HG03108 (cell line): ENCODE data around the gene ATOH8.
"Not testable (repeated sequence)": the region's sequence is repeated elsewhere in the genome, so short reads cannot be mapped to it uniquely, and the experiment has no call there.

Experiments
- ATAC-seq: cut with Tn5 transposase; IDR thresholded peaks from one replicate; pipeline ENCODE4 v1.9.1; 2021; ENCODE audit warnings: moderate library complexity; ENCODE audit not compliant: unreplicated experiment

ATOH8 gene

DNA sequence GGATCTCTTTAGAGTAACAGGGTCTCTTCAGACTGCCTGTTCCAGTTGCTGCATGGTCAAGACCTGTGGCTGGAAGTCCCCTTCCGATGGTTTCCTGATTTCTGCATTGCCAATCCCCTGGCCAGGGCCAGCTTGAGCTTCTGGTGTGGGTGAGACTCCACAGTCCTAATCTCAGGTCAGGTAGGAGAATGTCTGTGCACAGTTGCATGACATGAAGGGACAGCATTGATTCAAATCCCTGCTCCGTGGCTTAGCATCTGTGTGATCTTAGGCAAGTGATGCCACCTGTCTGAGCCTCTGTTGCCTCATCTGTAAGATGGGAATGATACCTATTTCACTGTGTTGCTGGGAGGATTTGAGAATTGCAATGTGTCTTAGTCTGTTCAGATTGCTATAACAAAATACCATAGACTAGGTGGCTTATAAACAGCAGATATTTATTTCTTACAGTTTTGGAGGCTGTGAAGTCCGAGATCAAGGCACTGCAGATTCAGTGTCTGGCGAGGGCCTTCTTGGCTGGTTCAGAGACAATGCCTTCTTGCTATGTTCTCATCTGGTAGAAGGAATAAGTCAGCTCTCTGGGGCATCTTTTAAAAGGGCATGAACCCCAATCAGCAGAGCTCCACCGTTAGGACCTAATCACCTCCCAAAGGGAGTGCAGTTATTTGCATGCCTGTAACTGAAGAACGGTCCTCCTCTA, 66.2 kb downstream of the ATOH8 start:
- no peak for ATAC-seq

DNA sequence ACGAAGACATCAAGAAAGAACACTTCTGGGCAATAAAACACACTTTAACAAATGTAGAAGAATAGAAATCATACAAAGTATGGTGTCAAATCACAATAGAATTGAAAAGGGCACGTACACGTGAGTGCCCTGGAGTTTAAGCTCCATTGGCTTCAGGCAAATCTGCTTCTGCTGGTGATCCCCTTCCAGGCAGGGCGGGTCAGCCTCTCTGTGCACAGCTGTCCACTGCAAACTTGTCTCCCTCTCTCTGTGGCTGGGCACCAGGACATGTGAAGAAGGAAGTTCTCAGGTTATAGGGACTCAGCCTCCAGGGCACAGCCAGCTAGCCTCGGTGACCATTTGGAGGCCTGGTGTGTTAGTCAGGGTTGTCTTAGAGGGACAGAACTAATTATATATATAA, 69.0 kb downstream of the ATOH8 start:
- ATAC-seq = no peak

DNA sequence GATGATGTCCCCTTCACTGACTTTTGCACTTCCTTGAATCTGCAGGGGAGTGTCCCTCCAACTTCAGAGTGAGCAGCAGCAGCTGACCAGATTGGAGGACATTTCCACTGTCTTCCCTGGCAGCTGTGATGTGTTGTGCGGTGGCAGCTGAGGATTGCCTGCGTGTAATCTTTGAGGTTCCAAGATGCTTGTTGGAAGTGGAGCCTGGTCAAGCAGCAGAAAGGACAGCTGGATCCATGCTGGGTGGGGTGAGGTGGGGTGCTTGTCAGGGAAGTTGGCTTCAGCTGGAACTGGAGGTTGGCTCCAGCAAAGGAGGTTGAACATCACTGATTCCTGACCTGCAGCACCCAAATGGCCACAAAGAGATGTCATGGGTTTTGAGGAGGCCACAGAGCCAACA, 70.2 kb downstream of the ATOH8 start:
- ATAC-seq = no peak

DNA sequence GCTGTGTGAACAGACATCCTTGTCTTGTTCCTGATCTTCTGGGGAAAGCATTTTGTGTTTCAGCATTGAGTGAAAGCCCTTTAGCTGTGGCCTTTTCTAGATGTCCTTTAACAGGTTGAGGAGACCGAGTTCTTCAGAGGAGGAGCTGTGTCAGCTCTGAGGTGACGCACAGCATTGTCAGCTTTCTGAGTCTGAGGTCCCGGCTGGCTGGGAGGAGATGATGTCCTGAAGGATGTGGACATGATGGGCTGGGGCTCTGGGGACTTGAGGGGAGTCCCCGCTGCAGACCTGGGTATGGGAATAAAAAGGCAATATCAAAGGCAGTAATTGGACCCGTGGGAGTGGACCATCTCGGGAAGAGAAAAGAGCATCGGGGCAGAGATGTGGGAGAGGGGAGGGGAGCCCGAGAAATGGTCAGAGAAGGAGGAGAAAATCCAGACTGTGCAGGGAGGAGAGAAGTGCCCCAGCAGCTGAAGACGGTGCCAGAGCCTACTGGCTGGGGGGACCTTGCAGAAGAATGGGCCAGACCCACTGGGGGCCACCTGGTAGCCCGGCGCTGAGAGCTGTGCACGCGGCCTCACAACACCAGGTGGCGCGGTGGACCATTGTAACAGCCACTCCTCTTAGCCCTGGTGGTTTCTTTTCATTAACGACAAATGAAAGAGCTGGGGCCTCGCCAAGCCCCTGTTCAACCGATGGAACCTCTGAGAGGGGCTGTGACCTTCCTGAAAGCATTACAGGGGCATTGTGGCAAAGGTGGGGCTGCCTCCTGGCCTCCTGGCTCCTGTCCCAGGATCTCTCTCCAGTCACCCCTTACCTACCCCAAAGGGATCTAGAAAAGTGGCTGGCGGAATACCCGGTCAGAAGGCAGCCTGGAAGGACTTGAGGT, 73.4 kb downstream of the ATOH8 start:
- ATAC-seq = peak; percentile 54

DNA sequence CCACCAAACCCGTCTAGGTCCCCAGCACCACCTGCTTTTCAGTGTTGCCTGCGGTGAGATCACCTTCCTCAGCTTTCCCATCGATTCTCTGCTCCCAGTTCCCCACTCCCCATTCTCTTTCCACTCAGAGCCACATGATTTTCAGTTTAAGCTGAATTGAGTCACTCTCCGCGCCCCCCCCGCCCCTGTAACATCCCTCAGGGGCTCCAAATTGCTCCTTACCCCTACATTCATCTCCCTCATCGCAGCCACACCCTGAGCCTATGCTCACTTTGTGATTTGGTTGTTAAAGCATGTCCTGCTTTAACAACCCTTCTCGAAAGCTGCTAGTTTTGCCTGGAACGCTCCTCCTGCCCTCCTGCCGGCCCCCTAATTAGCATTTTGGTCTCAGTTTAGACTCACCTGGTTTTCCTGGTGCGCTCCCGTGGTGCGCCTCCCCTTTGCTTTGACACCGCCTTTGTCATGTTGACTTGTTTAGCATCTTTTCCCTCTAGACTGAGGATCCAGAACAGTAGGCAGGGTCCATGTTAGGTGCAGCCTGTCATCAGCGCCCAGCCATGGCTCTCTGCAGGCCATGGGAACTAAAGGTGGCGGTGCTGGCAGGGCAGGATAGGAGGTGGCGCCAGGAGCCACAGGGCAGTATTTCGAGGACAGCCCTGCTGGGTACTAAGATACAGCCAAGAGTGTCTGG, 74.2 kb downstream of the ATOH8 start:
- ATAC-seq = no peak

DNA sequence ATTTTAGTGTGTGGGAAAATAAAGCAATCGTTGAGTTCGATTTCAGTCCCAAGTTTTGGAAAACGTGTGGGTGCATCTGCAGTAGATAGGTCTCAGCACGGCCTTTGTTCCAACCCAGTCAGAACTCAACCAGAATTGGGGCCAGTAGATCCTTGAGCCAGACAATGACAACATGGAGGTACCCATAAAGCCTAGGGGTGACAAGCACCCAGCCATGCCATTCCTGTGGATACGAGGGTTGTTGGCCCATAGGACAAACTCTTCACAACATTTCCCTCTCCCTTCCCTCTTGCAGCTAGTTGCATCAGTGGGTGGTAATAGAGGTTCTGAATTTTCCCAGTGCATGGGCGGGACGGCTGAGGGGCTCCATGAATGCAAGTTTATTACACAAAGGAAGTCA, 74.9 kb downstream of the ATOH8 start:
- no peak for ATAC-seq

DNA sequence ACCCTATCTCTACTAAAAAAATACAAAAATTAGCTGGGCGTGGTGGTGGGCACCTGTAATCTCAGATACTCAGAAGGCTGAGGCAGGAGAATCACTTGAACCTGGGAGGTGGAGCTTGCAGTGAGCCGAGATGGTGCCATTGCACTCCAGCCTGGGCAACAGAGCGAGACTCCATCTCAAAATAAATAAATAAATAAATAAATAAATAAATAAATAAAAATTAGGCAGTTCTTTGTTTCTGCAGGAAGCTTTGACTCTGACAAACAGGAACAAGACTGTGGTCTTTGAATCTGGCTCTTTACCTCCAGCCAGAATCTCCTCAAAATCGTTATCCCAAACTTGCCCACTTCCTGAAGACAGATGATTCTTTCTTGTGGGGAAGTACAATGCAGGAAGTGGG, 75.6 kb downstream of the ATOH8 start:
- not testable (repeated sequence) for ATAC-seq

DNA sequence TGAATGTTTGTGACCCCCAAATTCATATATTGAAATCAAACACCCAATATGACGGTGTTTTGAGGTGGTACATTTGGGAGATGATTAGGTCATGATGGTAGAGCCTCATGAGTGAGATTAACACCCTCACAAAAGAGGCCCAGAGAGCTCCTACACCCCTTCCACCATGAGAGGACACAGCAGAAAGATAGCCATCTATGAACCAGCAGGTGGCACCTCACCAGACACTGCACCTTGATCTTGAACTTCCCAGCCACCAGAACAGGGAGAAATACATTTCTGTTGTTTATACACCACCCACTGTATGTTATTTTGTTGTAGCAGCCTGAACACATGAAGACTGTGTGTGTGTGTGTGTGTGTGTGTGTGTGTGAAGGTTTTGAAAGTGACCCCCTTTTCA, 76.9 kb downstream of the ATOH8 start:
- ATAC-seq = no peak

DNA sequence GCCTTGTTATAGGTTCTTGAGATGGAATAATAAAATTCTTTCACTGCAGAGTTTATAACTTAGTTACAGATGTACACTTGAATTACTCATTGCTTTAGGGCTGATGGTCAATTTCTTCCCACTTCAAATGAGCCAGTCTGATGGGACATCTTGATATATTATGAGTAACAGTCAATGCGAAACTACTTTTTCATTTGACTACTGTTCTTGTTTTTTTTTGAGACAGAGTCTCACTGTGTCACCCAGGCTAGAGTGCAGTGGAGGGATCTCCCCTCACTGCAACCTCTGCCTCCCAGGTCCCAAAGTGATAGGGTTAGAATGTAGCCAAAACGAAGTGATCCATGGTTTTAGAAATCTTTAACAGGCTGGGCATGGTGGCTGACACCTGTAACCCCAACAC, 77.9 kb downstream of the ATOH8 start:
- ATAC-seq = no peak

DNA sequence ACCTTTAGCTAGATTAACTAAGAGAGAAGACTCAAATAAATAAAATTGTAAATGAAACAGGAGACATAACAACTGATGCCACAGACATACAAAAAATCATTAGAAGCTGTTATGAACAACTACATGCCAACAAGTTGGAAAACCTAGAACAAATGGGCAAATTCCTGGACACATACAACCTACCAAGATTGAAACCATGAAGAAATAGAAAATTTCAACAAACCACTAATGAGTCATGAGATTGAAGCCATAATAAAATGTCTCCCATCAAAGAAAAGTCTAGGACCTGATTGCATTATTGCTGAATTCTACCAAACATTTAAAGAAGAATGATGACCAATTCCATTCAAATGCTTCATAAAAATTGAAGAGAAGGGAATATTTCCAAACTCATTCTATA, 80.7 kb downstream of the ATOH8 start:
- no peak for ATAC-seq
